CD4-positive, alpha-beta T cell treated with Interleukin-17A for 1 hour (primary cell): Measurements from ENCODE around the gene NEK9.
"Not testable (repeated sequence)": the region's sequence is repeated elsewhere in the genome, so short reads cannot be mapped to it uniquely, and the experiment has no call there.

Source experiments
- DNase-seq: peaks from one replicate; pipeline ENCODE4 v3.0.0-alpha.2; 2020

Gene NEK9

DNA sequence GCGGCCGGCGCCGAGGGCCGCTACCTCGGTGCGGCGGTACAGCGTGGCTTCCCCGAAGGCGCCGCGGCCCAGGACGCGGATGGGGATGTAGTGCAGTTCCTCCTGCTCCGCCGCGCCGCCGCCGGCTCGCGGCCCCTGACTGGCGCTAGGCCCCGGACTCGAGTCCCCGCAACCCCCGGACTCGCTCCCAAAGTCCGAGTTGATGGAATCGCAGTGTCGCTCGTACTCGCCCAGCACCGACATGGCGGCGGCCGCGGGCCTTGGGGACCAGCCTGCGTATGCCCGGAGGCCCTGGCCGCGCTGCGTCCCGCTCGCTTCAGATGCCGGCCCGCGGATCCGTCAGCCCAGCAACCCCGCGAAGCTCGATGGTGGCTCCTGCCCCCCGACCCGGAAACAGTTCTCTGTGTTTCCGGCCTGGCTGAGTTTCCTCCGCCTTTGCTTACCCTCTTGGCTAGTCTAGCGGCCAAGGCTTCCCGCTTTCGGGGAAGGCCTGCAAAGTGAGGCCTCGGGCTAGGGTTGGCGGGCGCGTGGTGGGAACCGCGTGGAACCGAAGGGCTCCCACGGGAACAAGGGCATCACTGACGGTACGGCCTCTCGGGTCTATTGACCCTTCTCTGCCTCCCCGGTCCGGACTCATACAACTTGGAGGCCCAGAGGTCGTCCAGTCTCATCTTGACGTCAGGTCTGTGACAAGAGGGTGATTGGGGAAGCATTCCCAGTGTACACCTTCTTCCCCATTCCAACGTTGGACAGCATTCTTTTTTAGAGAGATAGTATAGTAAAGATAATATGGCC, at the start of gene NEK9:
NEK9 (minus strand) TSS at position 370 of the 795 bp plus-strand sequence; CDS start at position 243, 127 bp downstream.
- DNase-seq: peak; percentile 91

DNA sequence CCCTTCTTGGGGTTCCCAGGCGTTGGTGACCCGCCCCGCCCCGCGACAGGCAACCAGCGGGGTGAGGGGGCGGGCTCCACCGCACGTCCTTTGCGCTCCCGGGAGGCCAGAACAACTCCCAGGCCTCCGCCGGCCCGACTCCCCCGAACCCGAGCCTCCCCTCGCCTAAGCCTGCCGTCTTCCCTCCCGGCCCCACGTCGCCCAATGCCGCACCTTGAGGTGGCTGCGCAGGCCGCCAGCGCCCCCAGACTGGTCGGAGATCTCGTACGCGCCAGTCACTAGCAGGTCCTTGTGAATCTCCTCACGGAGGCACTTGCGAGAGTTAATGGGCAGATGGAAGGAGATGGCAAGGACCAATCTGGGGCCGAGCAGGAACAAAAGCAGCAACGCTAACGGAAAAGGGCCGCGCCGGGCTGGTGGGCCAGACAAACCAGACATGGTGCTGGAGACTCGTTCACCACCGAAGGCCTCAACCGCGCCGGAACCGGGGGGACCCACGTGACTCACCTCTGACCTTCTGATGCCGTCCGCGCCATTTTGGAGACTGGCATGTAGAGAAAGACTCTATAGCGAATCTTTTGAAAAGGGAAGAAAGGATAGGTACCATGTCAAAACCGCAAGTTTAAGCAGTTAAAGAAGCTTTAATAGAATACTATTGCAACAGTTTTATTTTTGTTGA, 49.4 kb upstream of the NEK9 start, which contains the start of gene TMED10:
TMED10 (minus strand) TSS at position 471 of the 679 bp plus-strand sequence; CDS start at position 438, 33 bp downstream.
- peak; percentile 93 for DNase-seq

DNA sequence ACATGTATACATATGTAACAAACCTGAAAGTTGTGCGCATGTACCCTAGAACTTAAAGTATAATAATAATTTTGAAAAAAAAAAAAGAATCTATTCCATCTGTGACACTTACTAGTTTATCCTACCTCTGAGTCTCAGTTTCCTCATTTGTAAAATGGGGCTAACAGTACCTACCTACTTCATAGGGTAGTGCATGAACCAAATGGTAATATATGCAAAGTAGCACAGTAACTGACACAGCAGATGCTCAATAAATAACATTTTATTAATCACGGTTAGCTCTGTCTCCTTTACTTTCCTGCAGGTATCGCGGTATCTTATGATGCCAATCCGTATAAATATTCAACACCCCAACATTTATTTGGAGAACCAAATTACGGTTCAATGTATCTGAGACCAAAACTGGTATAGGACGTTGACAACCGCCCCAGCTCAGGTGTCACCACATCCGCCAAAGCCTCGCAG, 48.9 kb upstream of the NEK9 start:
- no peak for DNase-seq

DNA sequence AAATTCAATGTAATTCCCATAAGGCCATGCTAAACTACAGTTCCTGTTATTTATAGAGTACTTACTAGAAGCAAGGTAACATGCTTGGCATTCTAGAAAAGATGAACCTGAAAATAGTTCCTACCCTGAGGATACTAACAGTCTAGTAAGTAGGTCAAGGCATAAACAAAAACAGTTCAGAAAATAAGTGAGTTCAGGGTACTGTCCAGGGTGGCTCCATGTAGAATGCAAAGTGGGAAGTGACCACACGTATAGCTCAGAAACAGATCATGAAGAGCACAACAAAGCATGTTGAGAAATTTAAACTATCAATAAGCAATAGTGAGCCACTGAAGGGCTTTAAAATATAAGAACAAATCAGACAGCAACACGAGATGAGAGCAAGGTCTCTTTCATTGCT, 47.2 kb upstream of the NEK9 start:
- DNase-seq: no peak

DNA sequence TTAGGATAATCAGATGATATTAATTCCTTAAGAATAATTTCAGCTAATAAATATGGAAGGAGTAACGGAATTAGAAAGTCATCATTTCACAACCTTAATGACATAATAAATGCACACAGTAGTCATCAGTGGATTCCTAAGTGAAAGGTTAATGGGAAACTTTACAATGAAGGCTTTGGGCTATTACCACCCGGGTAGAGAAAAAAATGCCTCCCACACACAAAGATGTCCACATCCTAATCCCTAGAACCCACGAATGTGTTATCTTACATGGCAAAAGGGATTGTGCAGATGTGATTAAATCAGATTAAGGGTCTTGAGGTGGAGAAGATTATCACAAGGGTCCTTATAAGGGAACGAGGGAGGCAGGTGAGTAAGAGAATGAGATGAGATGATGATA, 43.9 kb upstream of the NEK9 start:
- DNase-seq: no peak

DNA sequence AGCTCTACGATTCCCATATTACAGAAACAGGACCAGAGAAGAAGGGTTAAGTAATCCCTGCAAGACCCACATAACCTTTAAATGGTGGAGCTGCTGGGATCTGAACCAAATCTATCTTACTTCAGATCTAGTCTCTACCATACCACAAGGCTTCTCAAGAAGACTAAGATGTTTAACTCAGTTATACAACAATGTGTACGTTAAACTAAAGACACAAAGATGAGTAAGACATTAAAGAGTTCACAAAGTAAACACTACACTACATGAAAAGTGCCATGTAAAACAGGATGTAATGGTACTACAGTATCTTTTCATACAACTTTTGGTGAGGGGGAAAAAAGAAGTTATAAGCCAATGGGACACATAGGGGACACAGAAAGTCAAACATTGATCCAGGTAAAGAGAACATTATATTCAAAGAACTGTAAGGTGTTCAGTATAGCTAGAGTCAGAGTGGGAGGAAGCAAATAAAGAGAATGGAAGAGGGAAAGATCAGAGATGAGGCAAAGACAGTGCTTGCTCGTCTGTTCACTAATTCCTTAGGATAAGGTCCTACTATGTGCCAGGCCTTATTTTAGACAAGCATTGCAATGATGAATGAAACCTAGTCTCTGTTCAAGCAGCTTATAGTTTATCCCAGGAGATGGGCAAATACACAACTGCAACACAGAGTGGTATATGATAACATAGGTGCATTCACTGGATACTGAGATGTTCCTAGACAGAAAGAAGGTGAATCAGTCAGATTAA, 41.9 kb upstream of the NEK9 start:
- no peak for DNase-seq

DNA sequence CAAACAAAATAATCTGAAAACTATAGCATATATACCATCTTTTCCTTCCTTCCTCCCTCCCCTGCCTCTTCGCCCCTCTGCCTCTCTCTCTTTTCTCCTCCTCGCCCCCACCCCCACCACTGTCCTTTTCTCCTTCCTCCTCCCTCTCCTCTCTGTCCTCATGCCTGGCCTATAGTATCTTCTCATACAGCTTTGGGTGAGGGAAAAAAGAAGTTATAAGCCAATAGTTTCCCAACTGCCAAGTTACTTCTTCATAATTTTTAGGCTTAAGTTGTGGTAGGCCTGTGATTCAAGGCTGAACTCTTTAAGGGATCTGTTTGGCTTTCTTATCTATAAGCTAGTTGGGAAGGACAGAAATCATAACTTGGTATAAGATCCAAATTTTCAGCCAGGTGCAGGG, 40.5 kb upstream of the NEK9 start:
- no peak for DNase-seq

DNA sequence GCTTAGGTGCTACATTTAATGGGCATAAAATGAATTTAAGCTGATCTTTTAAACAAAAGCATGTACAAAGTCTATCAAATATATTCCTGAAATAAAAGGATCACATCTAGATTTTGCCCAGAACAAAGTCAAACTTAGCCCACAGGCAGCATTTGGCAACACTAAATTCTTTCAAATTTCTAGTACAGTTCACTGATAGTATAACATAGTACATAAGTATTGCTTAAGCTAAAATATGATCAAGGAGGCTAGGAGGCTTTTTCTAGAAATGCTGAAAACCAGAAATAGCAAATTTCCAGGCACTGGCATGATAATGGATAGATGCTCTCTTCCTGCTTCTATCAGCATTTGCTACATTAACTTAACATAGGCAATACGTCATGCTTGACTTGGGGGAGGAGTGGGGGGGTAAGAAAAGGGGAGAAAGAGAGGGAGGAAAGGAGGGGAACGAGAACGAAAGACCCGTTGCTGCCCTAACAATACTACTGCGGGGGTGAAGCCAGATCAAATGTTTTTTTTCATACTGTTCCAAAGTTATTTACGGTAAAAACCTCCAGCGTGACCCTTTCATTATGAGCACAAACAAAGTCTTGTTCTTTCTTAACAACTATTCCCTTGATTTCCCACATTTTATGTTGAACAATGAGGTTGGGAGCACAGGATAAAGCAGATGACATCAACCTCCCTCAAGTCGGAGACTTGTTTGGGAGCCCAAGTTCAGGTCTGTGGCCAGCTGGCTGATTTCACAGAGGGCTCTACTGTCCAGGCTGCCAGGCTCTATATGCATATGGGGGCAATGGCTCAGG, 38.9 kb upstream of the NEK9 start:
- DNase-seq: no peak

DNA sequence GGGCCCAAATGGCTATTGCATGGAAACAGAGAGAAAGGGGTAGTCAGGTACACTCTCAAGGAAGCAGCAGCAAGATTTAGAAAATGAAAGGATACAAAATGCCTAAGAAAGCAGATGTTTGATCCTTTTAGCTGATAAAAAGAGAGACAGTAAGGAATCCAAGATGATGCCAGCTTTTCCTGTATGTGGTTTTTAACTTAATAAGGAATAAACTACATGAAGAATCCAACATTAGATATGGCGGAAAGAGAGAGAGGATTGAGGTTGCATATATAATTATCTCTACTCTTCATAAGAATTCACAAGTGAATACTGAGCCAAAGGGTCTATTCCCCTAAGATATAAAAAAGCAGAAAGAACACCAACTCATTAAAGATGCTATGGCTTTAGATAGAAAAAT, 38.0 kb upstream of the NEK9 start:
- DNase-seq: no peak

DNA sequence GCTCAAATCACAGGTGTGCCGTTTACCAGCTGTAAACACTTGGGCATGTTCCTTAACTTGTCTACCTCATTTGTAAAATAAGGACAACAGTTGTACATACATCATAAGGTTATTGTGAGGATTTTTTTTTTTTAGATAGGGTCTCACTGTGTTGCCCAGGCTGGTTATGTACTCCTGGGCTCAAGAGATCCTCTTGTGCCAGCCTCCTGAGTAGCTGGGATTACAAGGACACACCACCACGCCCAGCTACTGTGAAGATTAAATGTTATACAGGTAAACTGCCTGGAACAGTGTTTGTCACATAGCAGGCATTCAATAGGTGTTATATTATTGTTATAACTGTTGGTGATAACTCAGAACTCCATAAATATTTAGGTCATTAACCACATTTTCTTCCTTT, 36.8 kb upstream of the NEK9 start:
- DNase-seq: no peak

DNA sequence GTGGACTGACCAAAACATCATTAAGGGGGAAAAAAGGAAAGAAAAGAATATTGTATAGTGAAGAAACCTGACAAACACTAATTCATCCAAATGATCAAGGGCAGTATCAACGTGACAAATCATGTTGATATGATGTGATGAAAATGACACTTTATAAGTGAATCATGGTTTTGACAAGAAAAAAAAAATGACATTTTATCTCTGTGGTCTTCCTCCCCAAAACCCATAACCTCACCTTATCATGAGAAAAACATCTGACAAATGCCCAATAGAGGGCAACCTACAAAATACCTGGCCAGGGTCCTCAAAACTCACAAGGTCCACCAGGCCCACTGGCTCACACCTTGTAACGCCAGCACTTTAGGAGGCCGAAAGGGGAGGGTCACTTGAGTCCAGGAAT, 35.8 kb upstream of the NEK9 start:
- no peak for DNase-seq

DNA sequence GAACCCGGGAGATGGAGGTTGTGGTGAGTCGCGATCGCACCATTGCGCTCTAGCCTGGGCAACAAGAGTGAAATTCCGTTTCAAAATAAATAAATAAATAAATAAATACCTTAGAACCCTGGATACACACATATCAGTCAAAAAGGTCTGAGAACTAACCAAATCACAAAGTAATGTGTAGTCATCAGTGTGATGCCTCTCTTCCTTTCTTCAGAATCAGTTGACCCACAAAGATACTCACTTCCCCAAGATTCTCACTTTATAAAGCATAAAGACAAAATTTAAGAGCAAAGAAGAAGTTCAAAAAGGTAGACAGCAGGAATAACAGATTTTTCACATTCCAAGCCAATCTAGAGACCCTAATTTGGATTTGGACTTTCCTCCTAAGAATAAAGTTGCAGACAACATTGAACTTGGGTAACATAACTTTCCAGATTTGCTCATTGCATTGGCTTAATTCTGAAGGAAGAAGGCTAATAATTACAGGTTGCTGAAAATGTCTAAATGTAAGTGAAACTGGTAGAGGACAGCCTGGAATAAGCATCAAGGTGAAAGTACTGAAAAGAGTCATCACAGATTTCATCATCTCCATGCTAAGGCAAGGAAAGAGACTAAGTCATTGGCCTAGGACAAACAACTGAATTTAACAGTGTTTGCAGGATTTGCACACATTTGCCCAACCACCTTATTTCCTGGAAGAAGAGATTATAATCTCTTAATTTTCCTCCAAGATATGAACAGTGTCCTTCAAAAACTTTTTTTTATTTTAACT, 32.2 kb upstream of the NEK9 start:
- DNase-seq: no peak

DNA sequence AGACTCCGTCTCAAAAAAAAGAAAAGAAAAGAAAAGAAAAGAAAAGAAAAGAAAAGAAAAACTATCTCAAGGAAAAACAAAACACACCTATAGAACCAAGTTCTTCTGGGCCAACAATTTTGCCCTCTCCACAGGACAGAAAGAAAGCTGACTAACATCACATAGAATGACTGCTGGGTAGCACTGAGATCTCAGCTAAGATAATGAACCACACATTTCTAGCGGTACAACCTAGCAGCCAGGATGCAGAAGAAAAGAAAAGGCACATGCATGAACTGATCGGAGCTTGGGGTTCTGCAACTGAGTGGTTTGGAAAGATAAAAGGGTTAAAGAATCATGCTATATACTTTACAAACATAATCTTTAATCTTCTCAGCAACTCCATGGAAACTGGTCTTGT, 30.1 kb upstream of the NEK9 start:
- peak; percentile 60 for DNase-seq

DNA sequence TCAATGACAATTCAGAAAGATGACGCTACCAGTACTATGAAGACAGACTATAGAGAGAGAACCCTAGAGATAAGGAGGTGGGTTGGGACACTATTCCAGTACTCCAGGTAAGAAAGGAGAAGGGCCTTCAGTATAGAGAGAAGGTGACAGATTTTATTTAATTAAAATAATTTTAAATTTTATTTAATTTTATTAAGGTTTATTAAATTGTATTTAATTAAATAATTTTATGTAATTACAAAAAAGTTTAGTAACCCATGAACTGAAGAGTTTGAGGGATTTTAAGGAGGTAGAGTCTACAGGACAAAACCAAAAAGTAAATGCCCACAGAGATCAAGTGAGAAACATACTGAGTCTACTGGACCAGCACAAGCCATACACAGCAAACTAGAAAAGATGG, 29.3 kb upstream of the NEK9 start:
- DNase-seq: no peak

DNA sequence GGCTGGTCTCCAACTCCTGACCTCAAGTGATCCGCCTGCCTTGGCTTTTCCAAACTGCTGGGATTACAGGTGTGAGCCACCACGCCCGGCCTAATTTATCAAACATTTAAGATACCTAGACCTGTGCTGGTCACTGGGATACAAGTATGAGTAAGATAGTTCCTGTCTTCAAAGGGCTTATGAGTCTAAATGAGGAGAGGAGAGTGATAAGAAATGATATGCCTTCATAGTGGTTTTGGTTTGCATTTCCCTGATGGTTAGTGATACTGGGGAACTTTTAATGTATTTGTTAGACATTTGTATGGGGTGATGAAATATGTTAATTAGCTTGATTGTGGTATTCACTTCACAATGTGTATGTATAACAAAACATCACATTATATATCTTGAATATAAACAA, 28.3 kb upstream of the NEK9 start:
- peak; percentile 18 for DNase-seq

DNA sequence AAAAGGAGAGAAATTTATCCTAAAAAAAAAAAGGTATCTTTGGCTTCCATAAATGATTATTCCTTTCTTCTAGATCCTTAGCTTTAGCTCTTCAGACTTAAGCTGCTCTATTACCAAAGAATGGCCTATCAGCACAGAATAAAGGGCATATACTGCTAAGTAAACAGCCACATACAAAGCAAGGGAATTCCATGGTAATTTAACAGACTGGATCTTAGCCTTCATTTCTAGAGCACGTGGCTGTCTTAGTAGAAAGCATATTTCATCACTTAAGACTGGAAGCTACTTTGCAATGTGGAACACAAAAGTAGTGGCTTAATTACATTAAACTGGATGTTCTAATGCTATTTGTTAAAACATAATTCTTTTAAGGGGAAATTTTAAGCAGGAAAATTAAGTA, 26.4 kb upstream of the NEK9 start:
- DNase-seq: no peak

DNA sequence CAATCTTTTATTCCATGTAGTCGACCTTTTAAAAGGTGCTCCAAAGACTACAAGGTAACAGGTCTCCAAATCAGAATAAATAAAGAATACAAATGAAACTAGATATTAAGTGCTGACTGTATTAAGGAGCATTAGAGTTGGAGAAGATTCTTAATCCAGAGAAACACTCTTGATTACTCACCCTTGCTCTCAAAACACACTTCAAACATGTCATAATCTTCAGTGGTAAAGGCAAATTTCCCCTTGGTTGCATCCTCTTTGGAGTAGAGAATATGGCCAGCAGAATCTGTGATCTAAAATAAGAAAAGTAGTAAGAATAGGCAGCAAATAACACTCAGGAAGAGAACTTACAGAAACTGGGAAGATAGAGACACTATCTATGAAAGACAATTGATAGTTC, 25.0 kb upstream of the NEK9 start:
- no peak for DNase-seq

DNA sequence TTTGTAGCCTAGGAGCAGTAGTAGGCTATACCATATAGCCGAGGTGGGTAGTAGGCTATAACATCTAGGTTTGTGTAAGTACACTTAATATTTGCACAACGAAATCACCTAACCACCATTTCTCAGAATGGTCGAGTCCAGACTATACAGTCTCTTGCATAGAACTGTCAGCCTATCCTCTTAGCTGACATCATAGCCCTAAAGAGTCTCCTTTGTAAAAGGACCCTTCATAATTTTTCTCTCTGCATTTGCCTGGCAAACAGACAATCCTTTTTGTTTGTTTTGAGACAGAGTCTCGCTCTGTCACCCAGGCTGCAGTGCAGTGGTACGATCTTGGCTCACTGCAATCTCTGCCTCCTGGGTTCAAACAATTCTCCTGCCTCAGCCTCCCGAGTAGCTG, 23.8 kb upstream of the NEK9 start:
- DNase-seq: not testable (repeated sequence)

DNA sequence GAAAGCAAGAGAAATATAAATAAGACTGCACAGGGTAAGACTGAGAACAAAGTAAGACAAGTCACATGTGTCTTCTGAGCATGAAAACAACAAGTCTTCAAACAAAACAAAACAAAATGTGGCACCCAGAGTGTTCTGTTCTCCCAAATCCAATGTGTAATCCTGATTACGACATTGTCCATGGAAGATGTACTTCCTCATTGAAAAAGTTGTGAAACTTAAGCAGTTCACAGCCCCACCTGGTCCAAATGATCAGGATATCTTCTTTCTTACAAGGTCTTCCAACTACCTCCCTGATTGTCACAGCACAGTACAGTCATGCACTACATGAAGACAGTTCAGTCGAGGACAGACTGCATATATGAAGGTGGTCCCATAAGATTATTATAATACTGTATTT, 23.3 kb upstream of the NEK9 start:
- no peak for DNase-seq

DNA sequence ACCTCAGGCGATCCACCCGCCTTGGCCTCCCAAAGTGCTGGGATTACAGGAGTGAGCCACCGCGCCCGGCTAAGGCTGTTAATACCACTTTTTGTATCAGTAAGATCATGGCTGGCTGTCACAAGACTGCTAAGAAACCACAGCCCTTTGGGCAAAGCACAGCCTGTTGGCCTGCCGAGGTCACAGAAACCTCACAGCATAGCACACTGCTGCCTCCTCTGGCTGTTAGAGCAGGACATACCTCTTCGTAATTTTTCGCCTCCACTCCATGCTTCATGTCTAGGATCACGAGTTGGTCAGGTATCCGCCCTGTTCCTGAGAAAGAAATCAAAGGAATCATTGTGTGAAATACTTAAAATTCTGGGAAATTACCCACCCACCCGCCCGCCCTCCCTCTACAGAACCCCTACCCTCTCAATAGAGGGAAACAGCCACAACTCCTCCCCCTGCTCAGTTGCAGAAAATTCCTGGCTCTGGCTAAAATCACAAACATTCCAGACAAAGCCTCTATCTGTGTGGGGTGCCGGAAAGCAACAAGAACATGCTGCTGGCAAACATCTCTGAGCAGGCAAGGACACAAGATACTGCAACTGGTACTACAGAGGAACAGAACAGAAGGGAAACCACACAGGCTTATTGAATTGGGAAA, 20.7 kb upstream of the NEK9 start:
- peak; percentile 35 for DNase-seq

DNA sequence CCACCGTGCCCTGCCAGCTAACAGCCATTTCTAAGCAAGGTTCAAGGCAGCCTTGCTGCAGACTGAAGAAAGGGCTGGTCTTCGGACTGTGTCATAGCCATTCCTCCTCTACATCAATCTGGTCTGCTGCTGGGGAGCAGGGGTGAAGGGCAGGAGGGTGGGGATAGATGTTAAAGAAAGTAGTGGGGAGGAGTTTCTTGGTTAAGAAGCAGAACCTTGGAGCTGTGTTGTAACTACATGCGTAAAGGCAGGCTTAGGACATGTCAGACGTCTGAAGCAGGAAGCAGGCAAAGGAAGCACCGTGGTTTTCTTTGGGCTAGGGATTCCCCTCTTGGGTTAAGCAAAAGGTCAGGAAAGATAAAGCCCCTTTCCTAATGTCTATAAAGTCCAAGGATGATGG, 18.1 kb upstream of the NEK9 start:
- peak; percentile 47 for DNase-seq
